Effector memory CD8-positive, alpha-beta T cell (primary cell): ENCODE results near the gene OR8B8.
"Not testable (repeated sequence)": the region's sequence is repeated elsewhere in the genome, so short reads cannot be mapped to it uniquely, and the experiment has no call there.

Source experiments
- ATAC-seq: fragments of 150-1000 bp; cut with Tn5 transposase; replicated peaks from 2 replicates; pipeline ENCODE4 v1.10.0; 2021; ENCODE audit warnings: mild to moderate bottlenecking, moderate library complexity
- DNase-seq, 3 experiments: peaks; one replicate each; pipeline ENCODE4 v3.0.0; 2021
- H3K27ac Mint-ChIP-seq, 2 donors: one replicate each; pipeline ENCODE4 v1.8.0; 2022; ENCODE audit warnings: mild to moderate bottlenecking in 2 of 2, mixed read lengths in 2 of 2, moderate library complexity in 2 of 2
- H3K27me3 Mint-ChIP-seq, 2 donors: one replicate each; pipeline ENCODE4 v1.8.0; 2022; ENCODE audit warnings: mixed read lengths in 2 of 2
- H3K36me3 Mint-ChIP-seq: one replicate; pipeline ENCODE4 v1.8.0; 2022; ENCODE audit warnings: mild to moderate bottlenecking, moderate library complexity, mixed read lengths; ENCODE audit not compliant: insufficient read depth
- H3K4me1 Mint-ChIP-seq, 2 donors: one replicate each; pipeline ENCODE4 v1.8.0; 2022; ENCODE audit warnings: low read depth in 2 of 2, mixed read lengths in 2 of 2
- H3K4me3 Mint-ChIP-seq, 2 donors: one replicate each; pipeline ENCODE4 v1.8.0; 2022; ENCODE audit warnings: mild to moderate bottlenecking in 2 of 2, mixed read lengths in 2 of 2, moderate library complexity in 2 of 2
- H3K9me3 Mint-ChIP-seq, 2 donors: one replicate each; pipeline ENCODE4 v1.8.0; 2022; ENCODE audit warnings: mixed read lengths in 2 of 2

The OR8B8 gene

GRCh38 chr11:124421043-124421442, 24.5 kb downstream of the OR8B8 start:
- H3K4me1 Mint-ChIP-seq: no peaks in the 10 kb centered on the region
- DNase-seq: no peak
- ATAC-seq: no peak
- H3K27ac Mint-ChIP-seq: no peak overlapping the region
- peaks cover 8 to 34% of the 10 kb centered on the region in 2 donors for H3K27me3 Mint-ChIP-seq
- H3K36me3 Mint-ChIP-seq: no peaks in the 10 kb centered on the region
- no peak overlapping the region for H3K4me3 Mint-ChIP-seq
- no peaks in the 10 kb centered on the region for H3K9me3 Mint-ChIP-seq

GRCh38 chr11:124415356-124415923, 30.1 kb downstream of the OR8B8 start:
- no peak for DNase-seq
- Mint-ChIP-seq H3K27ac (no peak overlapping the region), H3K36me3 (no peaks in the 10 kb centered on the region), H3K27me3 (peaks cover 1 to 11% of the 10 kb centered on the region in 2 donors), H3K4me1 (no peaks in the 10 kb centered on the region), H3K4me3 (no peak overlapping the region), H3K9me3 (no peaks in the 10 kb centered on the region)
- no peak for ATAC-seq

GRCh38 chr11:124409906-124410305, 35.6 kb downstream of the OR8B8 start:
- no peak overlapping the region for H3K27ac Mint-ChIP-seq

GRCh38 chr11:124405581-124405980, 39.9 kb downstream of the OR8B8 start:
- no peak overlapping the region for H3K27ac Mint-ChIP-seq
- no peaks in the 10 kb centered on the region for H3K4me1 Mint-ChIP-seq
- no peaks in the 10 kb centered on the region for H3K9me3 Mint-ChIP-seq
- H3K27me3 Mint-ChIP-seq: peaks cover 4 to 10% of the 10 kb centered on the region in 2 donors
- ATAC-seq: no peak
- H3K4me3 Mint-ChIP-seq: no peak overlapping the region
- H3K36me3 Mint-ChIP-seq: no peaks in the 10 kb centered on the region
- no peak for DNase-seq

More at GRCh38 chr11:124409906-124410305, 35.6 kb downstream of the OR8B8 start:
- H3K4me3 Mint-ChIP-seq: no peak overlapping the region
- H3K27me3 Mint-ChIP-seq: peaks cover 4 to 20% of the 10 kb centered on the region in 2 donors
- ATAC-seq: no peak
- no peaks in the 10 kb centered on the region for H3K9me3 Mint-ChIP-seq
- no peak for DNase-seq
- H3K36me3 Mint-ChIP-seq: no peaks in the 10 kb centered on the region
- H3K4me1 Mint-ChIP-seq: no peaks in the 10 kb centered on the region

GRCh38 chr11:124403186-124403585, 42.3 kb downstream of the OR8B8 start:
- not testable (repeated sequence) for ATAC-seq, H3K27ac Mint-ChIP-seq, H3K36me3 Mint-ChIP-seq, H3K27me3 Mint-ChIP-seq, DNase-seq, H3K4me1 Mint-ChIP-seq, H3K9me3 Mint-ChIP-seq, H3K4me3 Mint-ChIP-seq

- H3K36me3 Mint-ChIP-seq: no peaks in the 10 kb centered on the region
- peak; percentile 3 to 6 (median 4) for DNase-seq
- no peak overlapping the region for H3K4me3 Mint-ChIP-seq
- no peak overlapping the region for H3K27ac Mint-ChIP-seq
- no peaks in the 10 kb centered on the region for H3K27me3 Mint-ChIP-seq
- no peaks in the 10 kb centered on the region for H3K4me1 Mint-ChIP-seq
- H3K9me3 Mint-ChIP-seq: no peaks in the 10 kb centered on the region
- no peak for ATAC-seq
Observed at GRCh38 chr11:124402326-124402922, 43.1 kb downstream of the OR8B8 start.

GRCh38 chr11:124398924-124399323, 46.6 kb downstream of the OR8B8 start, which contains the start of gene OR8B3:
TSS of gene OR8B3 (minus strand) at chr11:124399024. CDS start at chr11:124397351, 1,673 bp downstream.
- Mint-ChIP-seq H3K4me1 (no peaks in the 10 kb centered on the region), H3K4me3 (no peak within 1 kb of the TSS), H3K27ac (no peak within 1 kb of the TSS), H3K36me3 (no peaks in the 10 kb centered on the region), H3K9me3 (no peaks in the 10 kb centered on the region), H3K27me3 (no peaks in the 10 kb centered on the region)
- DNase-seq (no peak), ATAC-seq (no peak)

GRCh38 chr11:124396847-124397246, 48.6 kb downstream of the OR8B8 start:
- not testable (repeated sequence) for H3K9me3 Mint-ChIP-seq, H3K4me3 Mint-ChIP-seq, DNase-seq, H3K27me3 Mint-ChIP-seq, H3K4me1 Mint-ChIP-seq, H3K27ac Mint-ChIP-seq, H3K36me3 Mint-ChIP-seq, ATAC-seq

GRCh38 chr11:124394408-124394807, 51.1 kb downstream of the OR8B8 start:
- ATAC-seq (no peak), DNase-seq (no peak)
- Mint-ChIP-seq H3K36me3 (no peaks in the 10 kb centered on the region), H3K4me3 (no peak overlapping the region), H3K27ac (no peak overlapping the region), H3K4me1 (no peaks in the 10 kb centered on the region), H3K27me3 (peaks cover 5 to 7% of the 10 kb centered on the region in 2 donors), H3K9me3 (peaks cover 0 to 4% of the 10 kb centered on the region in 2 donors)
